Fibroblast of skin of abdomen (primary cell): ENCODE results near the gene EXOC3.
"Not testable (repeated sequence)": the region's sequence is repeated elsewhere in the genome, so short reads cannot be mapped to it uniquely, and the experiment has no call there.

Experiments
- DNase-seq: peaks from one replicate; pipeline ENCODE4 v3.0.0-alpha.2; 2013

Gene EXOC3

GRCh38 chr5:458547-459353, 15.8 kb downstream of the EXOC3 start:
- DNase-seq, result no peak

- DNase-seq, result no peak
Measured at GRCh38 chr5:459562-460272, 16.7 kb downstream of the EXOC3 start.

- DNase-seq, result no peak
Measured at GRCh38 chr5:460273-460625, 17.3 kb downstream of the EXOC3 start.

GRCh38 chr5:462051-462481, 19.1 kb downstream of the EXOC3 start:
- DNase-seq, result no peak

- DNase-seq, result no peak
Measured at GRCh38 chr5:463301-463700, 20.3 kb downstream of the EXOC3 start.

- DNase-seq, result no peak
Measured at GRCh38 chr5:463952-464351, 21.0 kb downstream of the EXOC3 start.

- no peak for DNase-seq
Measured at GRCh38 chr5:464446-464842, 21.5 kb downstream of the EXOC3 start.

- no peak for DNase-seq
Measured at GRCh38 chr5:464843-465590, 22.0 kb downstream of the EXOC3 start.

- no peak for DNase-seq
Measured at GRCh38 chr5:465591-466403, 22.8 kb downstream of the EXOC3 start.

- DNase-seq, result no peak
Measured at GRCh38 chr5:466661-467310, 23.8 kb downstream of the EXOC3 start.

GRCh38 chr5:468401-468800, 25.4 kb downstream of the EXOC3 start:
- no peak for DNase-seq

- no peak for DNase-seq
Measured at GRCh38 chr5:469752-470483, 26.9 kb downstream of the EXOC3 start.

- DNase-seq, result no peak
Measured at GRCh38 chr5:470961-471749, 28.2 kb downstream of the EXOC3 start.

GRCh38 chr5:471750-472058, 28.7 kb downstream of the EXOC3 start:
- DNase-seq, result no peak

- no peak for DNase-seq
Measured at GRCh38 chr5:472076-472655, 29.2 kb downstream of the EXOC3 start.

- DNase-seq, result peak; percentile 82
Measured at GRCh38 chr5:472656-473550, 29.9 kb downstream of the EXOC3 start.

GRCh38 chr5:473551-474192, 30.7 kb downstream of the EXOC3 start:
- DNase-seq, result peak; percentile 25

- DNase-seq, result not testable (repeated sequence)
Measured at GRCh38 chr5:474232-474839, 31.4 kb downstream of the EXOC3 start.
